C4-2B (cell line): Measurements from ENCODE around the gene ATF7IP.
A peak's percentile ranks its signal among the peaks of the same experiment; 100 is the strongest.

Source experiments
- H3K27ac ChIP-seq: fragments of 450-650 bp; 2 replicates; pipeline ENCODE4 v1.5.1; 2017
- ZFX ChIP-seq: fragments of 450-650 bp; IDR thresholded peaks from 2 replicates; pipeline ENCODE4 v1.6.1; 2017
- TF ChIP-seq, protein P1 (sequence below): fragments of 450-650 bp; conservative IDR thresholded peaks from 2 replicates; pipeline ENCODE4 v1.5.1; 2017; ENCODE audit warnings: mild to moderate bottlenecking

Gene ATF7IP

DNA sequence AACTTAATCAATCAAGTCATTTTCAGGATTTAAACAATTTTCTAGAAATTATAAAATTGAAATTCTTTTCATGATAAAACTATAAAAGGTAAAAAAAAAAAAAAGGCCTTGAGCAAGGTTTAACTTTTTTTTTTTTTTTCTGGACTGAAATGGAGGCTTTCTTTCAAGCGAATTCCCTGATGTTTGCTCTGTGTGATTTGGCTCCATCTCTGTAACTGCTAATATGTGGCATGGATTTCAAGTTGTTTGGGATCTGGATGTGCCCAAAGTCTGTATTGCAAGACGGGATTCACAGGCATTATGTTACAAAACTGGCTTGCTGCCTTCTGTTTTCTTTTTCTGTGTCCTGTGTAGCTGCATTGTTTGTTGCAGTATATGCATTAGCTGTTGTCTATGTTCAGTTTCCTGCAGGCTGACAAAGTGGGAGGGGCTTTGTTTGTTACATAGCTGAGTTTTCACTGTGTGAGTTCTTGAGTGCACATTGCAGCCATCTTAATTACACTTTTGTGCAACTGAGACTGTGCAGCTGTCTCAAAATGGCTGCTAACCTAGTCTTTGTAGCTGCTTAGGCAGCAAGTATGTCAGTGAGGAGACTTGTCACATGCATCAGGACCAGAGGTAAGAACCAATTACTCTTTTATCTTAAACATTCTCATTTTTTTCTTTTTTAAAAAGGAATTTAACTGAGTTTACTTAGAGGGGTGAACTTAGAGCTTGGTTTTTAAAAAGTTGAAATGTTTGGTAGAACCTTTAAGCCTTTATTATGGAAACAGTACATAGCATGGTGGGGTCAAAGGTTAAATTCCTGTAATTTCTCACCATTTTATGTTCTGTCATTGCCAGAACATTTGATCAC is 19.5 kb downstream of the ATF7IP start:
- TF ChIP-seq ZFX = no peak
- TF ChIP-seq, protein P1, sequence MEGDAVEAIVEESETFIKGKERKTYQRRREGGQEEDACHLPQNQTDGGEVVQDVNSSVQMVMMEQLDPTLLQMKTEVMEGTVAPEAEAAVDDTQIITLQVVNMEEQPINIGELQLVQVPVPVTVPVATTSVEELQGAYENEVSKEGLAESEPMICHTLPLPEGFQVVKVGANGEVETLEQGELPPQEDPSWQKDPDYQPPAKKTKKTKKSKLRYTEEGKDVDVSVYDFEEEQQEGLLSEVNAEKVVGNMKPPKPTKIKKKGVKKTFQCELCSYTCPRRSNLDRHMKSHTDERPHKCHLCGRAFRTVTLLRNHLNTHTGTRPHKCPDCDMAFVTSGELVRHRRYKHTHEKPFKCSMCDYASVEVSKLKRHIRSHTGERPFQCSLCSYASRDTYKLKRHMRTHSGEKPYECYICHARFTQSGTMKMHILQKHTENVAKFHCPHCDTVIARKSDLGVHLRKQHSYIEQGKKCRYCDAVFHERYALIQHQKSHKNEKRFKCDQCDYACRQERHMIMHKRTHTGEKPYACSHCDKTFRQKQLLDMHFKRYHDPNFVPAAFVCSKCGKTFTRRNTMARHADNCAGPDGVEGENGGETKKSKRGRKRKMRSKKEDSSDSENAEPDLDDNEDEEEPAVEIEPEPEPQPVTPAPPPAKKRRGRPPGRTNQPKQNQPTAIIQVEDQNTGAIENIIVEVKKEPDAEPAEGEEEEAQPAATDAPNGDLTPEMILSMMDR = no peak
- H3K27ac ChIP-seq = peak overlapping the region; percentile 58; the same call in 1 of the 2 replicates

DNA sequence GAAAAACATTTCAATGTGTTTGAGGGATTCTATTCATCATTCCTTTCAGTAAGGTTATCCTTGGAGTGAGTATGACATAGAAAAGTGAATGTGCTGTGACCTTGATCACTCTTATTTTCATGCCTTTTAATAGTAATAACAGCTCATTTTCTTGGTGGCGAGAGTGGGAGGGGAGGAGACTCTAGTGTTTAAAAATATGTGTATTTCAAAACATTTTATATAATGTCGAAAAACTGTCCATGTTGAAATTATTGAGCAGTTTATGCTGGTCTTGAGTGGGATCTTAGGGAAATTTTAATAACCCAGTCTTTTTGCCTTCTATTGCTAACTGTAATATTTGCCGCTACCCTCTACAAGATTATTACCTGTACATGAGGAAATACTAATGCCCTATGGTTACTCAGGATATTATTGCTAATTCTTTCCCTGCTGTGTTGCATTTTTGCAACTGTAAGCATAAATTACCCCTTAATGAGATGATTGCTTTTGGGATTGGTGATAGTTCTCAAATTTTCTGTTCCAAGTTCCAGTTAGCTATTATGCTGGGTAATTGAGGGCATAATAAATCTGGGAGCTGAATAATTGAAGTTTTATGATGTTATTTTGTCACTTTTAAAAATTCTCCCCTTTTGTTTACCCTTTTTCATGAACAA is 21.9 kb downstream of the ATF7IP start:
- no peak overlapping the region for H3K27ac ChIP-seq
- TF ChIP-seq, protein P1 = no peak
- no peak for TF ChIP-seq ZFX

DNA sequence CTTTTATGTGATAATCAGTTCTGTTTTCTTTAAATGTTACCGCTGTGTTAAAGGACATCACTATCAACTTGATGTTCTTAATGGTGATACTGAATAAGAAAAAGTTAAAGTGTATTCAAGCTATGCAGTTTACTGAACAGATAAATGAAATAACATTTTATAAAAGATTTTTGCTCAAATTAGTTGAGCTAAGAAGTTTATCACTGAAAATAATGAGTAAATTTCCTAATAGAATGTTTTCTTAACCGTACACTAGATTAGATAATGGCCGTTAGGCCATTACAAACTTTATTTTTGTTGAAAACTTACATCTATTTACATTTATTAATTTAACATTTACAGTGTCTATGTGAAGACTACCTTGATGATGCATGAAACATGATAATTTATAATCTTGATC is 25.0 kb downstream of the ATF7IP start:
- H3K27ac ChIP-seq = no peak overlapping the region
- TF ChIP-seq, protein P1 = no peak
- TF ChIP-seq ZFX = no peak

DNA sequence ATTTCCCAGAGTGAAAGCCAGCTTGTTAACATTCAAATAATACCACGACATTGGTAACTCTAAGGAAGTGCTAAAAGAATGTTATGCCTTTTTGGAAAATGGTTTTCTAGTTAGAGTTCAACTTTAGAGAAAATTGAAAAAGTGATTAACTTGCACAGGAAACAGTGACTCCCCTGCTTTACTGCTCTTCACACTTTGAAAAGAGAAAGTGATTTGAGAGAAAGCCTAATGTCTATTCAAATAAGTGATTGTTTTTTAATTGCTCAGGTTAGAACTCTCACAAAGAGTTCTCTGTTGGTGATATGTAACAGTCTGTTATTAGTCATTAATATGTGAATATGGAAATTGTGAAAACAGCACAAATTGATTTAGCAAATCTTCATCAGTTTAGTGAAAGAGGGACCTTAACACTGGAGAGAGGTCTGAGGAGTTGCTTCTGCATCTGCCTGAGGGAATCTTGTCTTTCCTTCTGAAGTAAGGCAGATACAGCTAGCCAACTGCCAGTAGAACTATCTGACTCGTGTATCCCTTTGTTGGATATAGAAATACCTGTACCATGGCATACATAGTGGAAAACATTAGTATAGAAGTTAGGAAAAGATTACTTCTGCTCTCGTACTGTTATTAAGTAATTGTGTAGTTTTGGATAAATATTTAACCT is 25.5 kb downstream of the ATF7IP start:
- TF ChIP-seq, protein P1 = no peak
- TF ChIP-seq ZFX = no peak
- no peak overlapping the region for H3K27ac ChIP-seq

DNA sequence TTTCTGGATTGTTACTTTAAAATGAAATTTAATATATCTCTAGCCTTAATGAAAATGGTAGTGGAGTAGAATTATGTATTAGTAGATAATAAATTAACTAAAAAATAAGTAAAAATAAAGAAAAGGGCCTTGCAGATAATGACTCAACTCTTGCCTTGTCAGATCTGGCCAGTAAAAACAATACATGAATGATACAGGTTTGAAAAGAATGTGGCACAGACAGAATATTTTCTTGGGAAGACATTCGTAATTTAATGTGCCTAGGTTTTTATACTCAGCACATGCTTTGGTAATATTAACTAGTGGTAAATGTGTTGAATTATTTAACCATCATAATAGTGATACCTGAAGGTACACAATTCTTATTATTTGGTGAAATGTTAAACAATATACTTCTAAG is 28.3 kb downstream of the ATF7IP start:
- H3K27ac ChIP-seq = no peak overlapping the region
- no peak for TF ChIP-seq ZFX
- TF ChIP-seq, protein P1 = no peak

DNA sequence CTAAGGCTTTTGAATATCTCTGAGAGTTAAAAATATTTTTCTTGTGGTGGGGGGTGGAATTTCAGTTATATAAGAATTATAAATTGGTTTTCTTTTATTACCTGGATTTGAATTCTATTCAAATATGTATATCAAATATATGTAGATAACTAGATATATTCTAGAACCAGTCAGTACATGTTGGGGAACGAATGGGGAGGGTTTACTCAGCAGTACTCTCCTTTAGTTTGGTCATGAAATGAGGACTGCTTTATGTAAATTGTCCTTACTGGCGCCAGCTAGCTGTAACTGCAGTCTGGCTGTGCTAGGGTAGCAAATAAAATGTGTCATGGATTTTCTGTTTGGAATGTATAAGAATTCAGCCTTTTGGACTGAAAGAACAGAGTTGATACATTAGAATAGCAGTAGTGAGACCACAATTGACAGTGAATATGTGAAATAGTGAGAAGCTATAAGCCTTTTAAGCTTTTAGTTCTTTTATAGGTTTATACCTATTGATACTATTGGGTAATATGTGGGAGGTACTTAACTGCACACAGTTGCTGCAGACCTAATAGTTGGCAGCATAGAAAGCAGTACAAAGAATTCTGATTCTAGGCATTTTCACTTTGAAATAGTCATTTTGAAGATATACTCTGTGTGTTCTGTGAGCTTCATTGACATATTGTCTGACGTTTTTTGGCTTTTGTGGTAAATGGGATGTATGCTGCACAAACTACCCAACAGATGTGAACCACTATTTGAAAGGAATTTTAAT is 29.0 kb downstream of the ATF7IP start:
- no peak for TF ChIP-seq ZFX
- TF ChIP-seq, protein P1 = peak; percentile 24
- no peak overlapping the region for H3K27ac ChIP-seq
